A673 (cell line): Measurements from ENCODE around the gene MARCHF2.

Experiments used
- EZH2 ChIP-seq: fragments of 200-600 bp; sonication (generic); IDR thresholded peaks from 2 replicates; pipeline ENCODE4 v1.6.1; 2017; ENCODE audit warnings: borderline replicate concordance, low read depth, mild to moderate bottlenecking, mixed read lengths, antibody characterized with exemption, low read length; ENCODE audit not compliant: poor library complexity, severe bottlenecking
- TF ChIP-seq, protein P1 (sequence below): fragments of 300-800, 200-600 bp; sonication (generic); conservative IDR thresholded peaks from 2 replicates; pipeline ENCODE4 v1.5.1; 2017; ENCODE audit warnings: low read depth, mild to moderate bottlenecking, antibody characterized with exemption, low read length, moderate library complexity, mixed read lengths

- TF ChIP-seq, protein P1, sequence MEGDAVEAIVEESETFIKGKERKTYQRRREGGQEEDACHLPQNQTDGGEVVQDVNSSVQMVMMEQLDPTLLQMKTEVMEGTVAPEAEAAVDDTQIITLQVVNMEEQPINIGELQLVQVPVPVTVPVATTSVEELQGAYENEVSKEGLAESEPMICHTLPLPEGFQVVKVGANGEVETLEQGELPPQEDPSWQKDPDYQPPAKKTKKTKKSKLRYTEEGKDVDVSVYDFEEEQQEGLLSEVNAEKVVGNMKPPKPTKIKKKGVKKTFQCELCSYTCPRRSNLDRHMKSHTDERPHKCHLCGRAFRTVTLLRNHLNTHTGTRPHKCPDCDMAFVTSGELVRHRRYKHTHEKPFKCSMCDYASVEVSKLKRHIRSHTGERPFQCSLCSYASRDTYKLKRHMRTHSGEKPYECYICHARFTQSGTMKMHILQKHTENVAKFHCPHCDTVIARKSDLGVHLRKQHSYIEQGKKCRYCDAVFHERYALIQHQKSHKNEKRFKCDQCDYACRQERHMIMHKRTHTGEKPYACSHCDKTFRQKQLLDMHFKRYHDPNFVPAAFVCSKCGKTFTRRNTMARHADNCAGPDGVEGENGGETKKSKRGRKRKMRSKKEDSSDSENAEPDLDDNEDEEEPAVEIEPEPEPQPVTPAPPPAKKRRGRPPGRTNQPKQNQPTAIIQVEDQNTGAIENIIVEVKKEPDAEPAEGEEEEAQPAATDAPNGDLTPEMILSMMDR = peak; percentile 67
- TF ChIP-seq EZH2 = no peak
These were observed at the start of gene MARCHF2 for GRCh38 chr19:8412783-8413628.
